Activated effector memory CD4-positive, alpha-beta T cell treated with anti-CD3 and anti-CD28 coated beads, Interleukin-2, amount 50 U/mL, for 16 hours (primary cell): ENCODE results near the gene LTF.
"Not testable (repeated sequence)": the region's sequence is repeated elsewhere in the genome, so short reads cannot be mapped to it uniquely, and the experiment has no call there.

Source experiments
- DNase-seq: peaks from one replicate; pipeline ENCODE4 v3.0.0-alpha.2; 2020

Gene LTF

DNA sequence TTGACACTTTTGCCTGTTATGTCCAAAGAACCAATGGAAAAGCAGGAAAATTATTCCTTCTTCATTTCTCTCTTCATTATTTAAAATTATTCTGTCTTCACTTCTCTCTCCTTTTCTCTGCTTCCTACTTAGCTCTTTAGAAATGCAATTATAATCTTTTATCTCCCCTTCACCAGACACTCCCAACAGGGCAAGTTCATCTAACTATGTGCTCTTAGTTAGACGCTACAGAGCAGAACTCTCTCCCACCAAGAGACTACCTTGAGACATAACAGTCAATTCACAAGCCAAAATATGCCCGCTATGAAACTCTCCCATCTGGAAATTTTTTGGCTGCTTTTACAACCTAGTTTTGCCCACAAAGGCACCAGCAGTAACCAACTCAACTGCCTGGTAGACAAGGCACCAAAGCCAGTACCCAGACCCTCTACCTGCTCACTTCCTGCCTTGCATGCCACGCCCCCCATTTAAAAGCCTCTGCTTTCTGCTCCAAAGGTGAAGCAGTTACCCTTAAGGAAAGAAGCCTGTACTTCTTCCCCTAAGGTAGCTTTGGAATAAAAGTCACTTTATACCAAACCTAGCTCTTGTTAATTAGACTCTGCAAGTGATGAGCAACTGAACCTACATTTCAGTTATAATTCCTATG, 29.5 kb downstream of the LTF start:
- DNase-seq = no peak

DNA sequence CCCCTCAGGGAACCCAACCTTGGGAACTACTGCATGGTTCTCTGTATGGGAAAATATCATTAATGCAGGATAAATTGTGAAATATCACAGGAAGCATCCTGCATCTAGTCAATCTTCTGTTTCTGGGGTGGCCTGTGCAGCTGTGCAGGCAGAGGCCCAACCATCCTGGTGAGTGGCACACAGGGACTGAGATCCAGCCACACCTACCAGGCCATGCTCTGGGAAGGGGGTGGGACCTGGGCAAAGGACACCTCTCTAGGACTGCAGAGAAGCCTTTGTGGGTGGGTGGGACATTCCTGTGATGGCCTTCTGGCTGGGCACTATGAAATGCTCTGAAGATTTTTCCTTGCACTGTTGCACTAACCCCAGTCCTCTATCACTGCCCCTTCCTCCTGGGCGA, 30.9 kb downstream of the LTF start:
- no peak for DNase-seq

DNA sequence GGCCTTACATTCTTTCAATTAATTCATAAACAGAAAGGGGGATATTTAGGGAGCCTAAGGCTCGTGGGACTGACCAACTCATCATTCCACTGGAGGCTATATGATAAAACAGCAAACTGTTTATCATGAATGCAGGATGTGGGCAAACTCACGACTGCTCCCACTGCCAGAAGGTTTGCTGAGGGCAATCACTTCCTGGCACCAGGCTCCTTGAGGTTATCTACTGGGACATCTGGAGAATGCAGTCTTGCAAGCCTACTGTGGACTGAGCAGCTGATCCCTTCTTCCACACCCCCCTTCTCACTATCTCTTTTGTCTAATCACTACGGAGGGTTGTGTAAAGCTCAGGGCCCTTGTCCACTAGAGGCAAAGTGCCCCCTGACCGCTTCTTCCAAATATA, 31.6 kb downstream of the LTF start:
- DNase-seq = not testable (repeated sequence)

DNA sequence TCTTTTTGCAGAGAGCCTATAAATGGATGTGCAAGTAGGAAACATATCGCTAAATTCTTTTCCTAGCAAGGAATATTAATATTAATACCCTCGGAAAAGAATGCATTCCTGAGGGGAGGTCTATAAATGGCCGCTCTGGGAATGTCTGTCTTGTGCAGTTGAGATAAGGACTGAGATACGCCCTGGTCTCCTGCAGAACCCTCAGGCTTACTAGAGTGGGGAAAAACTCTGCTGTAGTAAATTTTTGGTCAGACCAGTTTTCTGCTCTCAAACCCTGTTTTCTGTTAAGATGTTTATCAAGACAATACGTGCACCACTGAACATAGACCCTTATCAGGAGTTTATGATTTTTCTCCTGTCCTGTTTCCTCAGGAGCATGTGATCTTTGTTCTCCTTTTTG, 32.8 kb downstream of the LTF start:
- DNase-seq = not testable (repeated sequence)

DNA sequence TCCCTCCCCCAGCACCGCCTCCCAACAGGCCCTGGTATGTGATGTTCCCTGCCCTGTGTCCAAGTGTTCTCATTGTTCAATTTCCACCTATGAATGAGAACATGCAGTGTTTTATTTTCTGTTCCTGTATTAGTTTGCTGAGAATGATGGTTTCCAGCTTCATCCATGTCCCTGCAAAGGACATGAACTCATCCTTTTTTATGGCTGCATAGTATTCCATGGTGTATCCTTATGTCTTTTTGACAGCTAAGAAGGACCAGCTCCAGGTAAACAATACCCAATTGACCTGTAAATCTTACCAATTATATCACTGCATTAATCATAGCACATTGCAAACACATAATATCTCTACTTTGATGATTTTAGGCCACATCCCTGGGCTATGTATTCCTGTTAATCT, 33.8 kb downstream of the LTF start:
- not testable (repeated sequence) for DNase-seq

DNA sequence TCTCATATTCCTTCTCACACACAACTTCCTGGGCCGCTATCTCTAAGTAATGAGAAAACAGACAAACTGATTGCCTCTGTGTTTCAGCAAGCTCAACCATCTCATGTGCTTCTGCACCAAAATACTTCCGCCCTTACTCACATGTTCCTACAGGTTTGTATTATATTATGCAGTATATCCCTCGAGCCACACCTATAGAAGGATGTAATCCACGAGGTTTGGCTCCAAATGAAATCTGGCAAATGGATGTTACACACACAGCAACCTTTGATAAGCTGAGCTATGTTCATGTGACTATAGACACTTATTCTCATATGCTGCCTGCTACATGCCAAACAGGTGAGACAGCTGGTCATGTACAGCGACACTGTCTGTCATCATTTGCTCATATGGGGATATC, 35.0 kb downstream of the LTF start:
- DNase-seq = no peak

DNA sequence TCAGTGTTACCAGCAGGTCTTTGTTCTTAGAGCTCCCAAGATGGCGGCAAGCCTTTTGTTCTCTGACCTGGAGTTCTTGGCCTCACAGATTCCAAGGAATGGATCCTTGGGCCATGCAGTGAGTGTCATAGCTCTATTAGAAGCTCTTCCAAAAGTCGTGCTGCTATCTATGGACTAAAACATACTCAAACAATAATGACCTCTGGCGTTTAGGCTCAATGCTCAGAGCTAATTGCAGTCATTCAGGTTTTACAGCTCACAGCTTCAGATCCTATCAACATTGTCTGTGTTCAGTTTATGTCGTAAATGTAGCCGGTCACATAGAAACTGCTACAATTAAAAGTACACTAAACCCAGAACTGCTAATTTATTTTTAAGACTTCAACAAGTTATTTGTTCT, 35.5 kb downstream of the LTF start:
- no peak for DNase-seq

DNA sequence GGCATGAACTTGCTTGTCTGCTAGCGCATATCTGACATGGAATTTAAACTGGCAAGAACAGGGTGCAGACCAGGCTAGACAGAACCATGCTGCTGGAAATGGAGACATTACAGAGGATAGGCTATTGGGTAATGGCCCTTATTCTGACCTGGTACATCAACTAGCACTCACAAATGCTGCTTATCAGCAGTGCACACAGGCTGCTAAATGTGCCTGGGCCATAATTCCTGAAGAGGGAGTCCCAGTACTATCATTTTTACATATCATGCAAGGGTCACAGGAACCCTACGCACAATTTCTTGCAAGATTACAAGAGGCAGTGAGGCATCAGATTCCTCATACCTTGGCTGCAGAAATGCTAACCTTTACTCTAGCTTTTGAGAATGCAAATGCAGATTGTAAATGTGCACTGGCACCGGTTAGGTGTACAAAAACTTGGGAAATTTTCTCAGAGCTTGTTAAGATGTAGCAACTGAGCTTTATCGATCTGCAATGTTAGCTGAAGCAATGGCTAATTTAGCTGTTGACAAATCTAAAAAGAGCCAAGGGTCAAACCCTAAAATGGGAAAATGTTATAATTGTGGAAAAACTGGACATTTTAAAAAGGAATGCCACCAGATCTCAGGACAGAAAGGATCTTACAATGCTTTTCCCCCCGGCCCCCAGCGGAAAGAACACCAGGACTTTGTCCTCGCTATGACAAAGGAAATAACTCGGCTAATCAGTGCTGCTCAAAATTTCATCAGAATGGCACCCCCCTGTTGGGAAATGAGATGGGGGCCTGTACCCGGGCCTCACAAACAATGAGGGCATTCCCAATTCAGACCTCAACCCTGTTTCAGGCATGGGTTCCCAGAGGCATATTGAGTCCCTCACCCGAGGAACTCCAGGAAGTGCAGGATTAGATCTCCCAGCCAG, 36.5 kb downstream of the LTF start:
- DNase-seq = no peak

DNA sequence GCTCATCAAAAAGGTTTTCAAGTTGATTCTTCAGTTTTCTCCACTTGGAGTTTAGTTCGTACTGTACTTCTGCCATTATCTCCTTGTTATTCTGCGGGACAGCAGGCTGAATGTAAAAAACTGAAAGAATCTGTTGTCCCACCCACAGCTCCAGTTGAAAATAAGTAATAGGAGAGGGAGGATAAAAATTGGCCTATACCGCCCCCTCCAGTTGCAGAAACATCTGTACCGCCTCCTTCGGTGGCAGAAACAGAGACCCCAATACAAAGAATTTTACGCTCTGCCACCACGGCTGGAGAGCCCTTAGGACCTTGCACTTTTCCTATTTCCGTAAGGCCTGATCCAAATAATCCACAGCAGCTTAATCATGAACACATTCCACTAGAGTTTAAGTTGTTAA, 37.3 kb downstream of the LTF start:
- not testable (repeated sequence) for DNase-seq

DNA sequence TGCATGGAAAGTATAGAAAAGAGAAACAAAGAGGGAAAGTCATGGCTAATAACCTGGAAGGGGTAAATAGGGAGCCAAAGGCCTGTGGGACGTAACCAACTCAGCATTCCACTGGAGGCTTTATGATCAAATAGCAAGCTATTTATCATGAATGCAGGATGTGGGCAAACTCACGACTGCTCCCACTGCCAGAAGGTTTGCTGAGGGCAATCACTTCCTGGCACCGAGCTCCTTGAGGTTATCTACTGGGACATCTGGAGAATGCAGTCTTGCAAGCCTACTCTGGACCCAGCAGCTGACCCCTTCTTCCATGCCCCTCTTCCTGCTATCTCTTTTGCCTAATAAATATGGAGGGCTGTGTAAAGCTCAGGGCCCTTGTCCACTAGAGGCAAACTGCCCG, 38.2 kb downstream of the LTF start:
- not testable (repeated sequence) for DNase-seq

DNA sequence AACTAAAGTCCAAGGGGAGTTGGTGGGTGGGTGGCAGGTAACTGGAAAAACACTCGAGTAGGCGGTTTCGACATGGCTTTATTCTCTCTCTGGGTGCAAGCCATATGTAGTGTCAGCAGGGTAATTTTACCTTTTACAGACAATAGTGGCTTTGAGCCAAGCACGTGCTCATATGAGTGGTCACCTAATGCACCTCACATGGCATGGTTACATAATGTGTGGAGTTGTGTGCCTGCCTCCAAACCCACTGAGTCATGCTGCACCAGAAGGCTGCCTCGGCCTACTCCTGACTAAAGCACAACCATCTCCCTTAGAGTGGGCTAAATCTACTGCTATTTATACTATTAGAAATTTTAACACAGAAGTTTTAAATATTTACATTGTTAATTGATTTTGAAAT, 41.1 kb downstream of the LTF start:
- DNase-seq = no peak

DNA sequence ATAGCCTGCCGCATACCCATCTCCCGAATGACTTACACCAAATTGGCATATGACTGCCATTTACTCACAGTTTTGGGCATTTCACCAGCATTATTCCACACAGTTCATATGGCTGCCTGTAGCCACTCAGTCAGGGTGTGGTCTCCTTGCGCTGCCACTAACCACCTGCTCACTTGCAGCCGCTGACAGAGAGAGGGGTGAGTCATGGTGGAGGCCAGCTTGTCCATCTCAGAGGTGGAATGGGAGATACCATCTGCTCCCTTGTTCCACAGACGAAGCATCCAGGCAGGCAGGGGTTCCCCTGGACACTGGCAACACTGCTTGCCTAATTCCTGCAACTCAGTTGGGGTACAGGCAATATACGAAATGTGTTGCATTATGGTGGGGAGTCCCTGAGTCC, 42.1 kb downstream of the LTF start:
- no peak for DNase-seq

DNA sequence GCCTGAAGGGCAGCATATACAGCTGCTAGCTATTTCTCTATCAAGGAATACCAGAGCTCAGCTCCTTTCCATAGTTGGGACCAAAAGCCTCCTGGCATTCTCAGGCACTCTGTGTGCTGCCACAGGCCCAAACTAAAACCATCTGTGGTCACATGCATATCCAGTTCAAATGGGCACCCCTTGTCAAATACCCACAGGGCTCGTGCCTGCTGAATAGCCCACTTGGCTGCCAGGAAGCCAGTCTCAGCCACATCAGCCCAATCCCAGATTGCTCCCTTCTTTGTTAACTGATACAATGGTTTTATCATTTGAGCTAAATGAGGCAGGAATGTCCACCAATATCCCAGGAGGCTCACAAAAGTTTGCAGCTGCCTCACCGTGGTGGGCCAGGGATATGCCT, 43.8 kb downstream of the LTF start:
- no peak for DNase-seq

DNA sequence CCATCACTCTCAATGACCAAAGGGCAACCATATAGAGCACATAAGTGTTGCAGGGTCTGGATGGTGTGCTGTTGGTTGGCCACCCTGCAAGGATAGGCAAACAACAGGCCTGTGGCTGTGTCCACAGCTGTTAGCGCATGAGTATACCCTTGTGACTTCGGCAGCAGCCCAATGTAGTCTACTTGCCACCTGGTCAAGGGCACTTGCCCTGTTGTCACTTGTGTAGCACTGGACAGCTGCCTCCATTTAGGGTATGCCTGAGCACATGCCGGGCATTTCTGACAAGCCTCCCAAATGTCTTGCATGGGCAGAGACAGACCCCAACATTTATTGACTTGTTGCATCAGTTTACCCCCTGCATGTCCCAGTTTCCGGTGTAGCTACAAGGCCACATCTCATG, 44.9 kb downstream of the LTF start:
- no peak for DNase-seq

DNA sequence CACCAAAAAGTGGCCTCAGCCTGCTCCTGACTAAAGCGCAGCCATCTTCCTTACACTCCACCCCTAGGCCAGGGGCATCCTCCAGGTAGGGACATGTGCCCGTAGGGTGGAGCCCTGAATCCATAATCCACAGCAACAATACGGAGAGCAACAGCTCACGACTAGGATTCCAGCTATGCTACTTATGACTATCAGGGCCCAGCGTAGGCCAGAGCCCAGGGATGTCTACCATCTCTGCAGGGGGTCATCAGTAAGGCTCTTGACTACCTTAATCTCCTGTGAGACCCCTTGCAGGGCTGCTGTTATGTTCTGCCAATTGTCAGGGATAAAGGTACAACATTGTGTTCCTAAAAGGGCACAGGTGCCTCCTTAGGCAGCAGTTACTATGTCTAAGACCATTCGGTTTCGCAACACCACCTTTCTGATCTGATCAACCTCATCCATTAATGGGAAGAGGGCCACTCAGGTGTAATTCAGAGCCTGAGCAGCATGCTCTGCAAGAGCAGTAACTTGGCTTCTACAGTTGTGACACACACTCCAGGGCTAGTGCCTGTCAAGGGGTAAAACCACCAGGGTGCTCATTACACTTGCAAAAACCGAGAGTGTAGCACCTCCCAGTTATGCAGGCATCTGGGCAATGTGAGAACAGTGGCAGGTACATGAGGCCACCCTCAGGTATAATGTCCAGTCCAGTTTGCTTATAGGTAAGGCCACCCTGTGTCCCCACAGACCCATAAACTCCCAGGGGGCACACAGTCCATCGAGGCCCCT, 46.7 kb downstream of the LTF start:
- DNase-seq = no peak

DNA sequence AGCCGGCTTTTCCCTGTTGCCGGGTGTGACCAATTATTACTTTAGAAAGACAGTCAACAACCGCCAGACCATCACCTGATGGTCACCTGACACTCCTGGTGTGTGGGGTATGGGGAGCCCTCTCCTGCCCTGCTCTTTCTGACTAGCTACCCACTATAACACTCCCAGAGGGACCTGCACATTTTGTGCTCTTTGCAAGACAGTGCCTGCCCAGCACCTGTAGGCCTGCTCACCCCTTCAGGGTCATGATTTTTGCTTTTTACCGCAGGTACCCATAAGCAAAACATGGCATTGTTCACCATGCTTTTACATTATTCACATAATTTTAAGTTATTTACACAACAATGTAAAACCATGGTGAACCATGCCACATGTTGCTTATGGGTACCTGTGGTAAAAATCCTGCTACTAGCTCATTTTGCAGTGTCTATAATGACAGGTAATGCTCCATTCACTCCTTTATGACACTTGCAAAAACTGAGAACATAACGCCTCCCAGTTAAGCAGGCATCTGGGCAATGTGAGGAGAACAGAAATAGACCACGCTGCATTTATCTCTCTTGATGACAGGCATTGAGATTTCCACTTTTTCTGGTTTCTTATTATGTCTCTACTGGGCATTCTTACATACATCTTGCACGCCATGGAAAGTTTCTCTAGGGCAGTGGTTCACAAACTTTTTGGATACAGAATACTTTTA, 47.7 kb downstream of the LTF start:
- no peak for DNase-seq

DNA sequence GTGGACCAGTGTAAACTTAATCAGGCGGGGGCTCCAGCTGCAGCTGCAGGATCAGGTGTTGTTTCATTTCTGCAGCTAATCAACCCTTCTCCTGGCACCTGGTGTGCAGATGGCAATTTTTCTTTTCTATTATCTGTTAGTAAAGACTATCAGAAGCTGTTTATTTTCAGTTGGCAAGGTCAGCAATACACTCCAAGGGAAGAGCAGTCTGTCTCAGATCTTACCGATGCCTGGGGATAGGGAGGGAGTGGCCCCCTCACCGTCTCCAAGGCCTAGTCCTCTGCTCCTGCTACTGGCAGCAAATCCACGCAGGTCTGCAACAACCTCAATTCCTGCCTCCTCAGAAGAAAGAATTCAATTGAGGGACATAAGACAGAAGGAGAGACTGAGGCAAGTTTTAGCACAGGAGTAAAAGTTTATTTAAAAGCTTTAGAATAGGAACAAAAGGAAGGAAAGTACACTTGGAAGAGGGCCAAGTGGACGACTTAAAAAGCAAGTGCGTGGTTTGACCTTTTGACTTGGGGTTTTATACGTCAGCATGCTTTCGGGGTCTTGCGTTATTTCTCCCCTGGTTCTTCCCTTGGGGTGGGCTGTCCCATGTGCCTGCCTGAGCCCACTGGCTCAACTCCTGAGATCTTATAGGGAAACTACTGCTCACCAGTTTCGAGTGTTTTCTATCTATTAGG, 48.4 kb downstream of the LTF start:
- DNase-seq = no peak

DNA sequence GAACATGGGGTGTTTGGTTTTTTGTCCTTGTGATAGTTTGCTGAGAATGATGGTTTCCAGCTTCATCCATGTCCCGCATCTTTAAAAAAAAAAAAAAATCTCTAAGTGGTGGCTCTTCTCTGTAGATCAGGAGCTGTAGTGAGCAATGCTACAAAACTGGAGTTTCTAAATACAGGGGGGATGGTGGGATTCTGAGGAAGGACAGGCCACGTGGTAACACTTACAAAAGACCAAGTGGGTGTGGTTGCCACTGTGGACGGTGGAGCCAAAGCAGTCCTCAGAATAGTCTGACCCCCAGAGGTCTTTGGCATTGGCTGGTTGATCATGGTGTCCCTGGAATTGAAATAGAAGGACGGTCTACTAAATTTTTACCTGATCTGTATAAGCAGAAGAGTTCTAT, 50.0 kb downstream of the LTF start:
- DNase-seq = no peak

DNA sequence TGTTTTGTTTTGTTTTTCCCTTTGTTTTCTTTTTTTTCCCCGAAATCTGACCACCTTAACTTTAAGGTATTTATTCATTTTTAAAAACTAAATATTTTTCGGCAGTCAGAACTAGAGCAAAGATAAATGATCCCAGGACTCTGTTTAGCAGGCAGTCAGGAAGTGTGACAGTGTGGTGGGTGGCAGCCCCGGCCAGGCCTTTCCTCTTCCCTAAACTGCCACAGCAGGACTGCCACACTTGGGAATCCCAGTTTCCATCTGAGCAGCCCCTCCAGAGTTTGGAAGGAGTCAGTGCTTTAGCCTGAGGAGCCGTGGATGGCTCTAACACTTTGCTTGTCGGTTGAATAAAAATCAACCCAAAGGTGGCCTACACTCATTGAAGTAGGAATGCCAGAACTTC, 50.8 kb downstream of the LTF start:
- no peak for DNase-seq

DNA sequence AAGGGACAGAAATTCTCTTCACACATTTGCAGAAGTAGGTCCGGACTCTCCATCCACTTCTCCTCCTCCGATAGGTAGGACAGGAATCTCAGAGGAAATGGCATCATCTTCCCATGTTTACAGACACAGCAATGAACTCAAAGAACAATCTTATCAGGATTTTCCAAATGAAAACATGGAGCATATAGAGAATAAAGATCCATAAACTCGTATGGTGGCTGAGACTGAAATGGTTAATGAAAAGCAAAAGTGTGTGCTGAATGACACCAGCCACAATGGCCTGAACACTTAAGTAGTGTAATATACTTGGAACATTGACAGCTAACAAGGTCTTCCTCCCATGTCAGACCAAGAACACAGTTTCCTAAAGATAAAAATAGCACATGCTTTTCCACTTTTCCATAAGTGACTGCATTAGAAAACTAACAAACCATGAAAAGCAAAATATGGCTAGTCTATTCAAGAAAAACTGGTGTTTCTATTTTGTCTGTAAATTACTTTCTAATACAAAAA, 51.9 kb downstream of the LTF start:
- no peak for DNase-seq

DNA sequence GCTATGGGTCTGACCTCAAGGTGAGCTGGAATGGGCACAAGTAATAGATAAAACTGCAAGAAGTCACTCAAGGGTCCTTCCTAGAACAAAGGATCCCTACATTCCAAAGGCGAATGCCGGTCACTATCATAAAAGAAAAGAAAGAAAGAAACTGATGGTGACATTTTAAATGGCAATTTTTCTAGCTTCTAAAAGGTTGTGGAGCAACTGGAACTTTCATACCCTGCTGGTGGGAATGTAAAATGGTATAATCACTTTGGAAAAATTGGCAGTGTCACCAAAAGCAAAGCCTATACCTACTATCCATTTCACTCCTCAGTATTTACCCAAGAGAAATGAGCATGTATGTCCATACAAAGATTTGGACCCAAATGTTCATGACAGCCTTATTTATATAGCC, 53.4 kb downstream of the LTF start:
- no peak for DNase-seq

DNA sequence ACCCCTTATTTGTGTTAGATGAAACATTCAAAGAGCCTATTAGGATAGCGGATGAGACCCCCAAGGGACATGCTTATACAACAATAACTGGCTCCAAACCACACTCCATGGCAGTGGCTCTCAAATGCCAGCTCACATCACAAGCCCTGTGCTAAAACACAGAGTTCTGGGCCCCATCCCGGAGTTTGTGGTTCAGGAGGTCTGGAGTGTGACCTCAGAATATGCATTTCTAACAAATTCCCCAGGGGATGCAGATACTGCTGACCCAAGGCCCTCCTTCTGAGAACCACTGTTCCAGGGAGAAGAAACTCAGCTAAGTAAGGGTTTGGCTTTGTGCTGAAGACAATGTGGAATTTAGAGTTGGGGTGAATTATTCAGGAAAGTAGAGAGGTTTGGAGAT, 54.0 kb downstream of the LTF start:
- no peak for DNase-seq
